ENCODE data around the gene NAMPT. TPM values are rescaled to one million over a fixed set of nuclear protein-coding genes. Genes with fewer than 3 reads are reported as not detected.

Gene NAMPT
- total and polyA plus RNA-seq, 9 of the 15 experiments (the other 6 are each of a cell fraction or from before 2014, with no cell fraction given): 41.1 to 160 (median 106) TPM

GRCh38 chr7:106283831-106284713 is 711 bp downstream of the NAMPT start (continued):
- TF ChIP-seq ZBTB26 (CRISPR knock-in tag; IDR thresholded peaks at IDR 0.05) (peak; percentile 63; the same call in 1 of the 2 replicates), FOXK1 (CRISPR knock-in tag; IDR thresholded peaks at IDR 0.05; ENCODE audit: borderline replicate concordance) (no peak), TCF7 (IDR thresholded peaks at IDR 0.05; ENCODE audit: borderline replicate concordance) (no peak), NFXL1 (CRISPR knock-in tag; IDR thresholded peaks at IDR 0.05) (no peak), POLR2AphosphoS2 (IDR thresholded peaks at IDR 0.05; ENCODE audit: low read length) (no peak), PHB2 (IDR thresholded peaks at IDR 0.05; ENCODE audit: low read depth) (0 out of 2 replicates have a peak, but pooled peaks have one; percentile 7), ZNF445 (CRISPR knock-in tag; IDR thresholded peaks at IDR 0.05; ENCODE audit: low read depth) (no peak), ZNF507 (tag; conservative IDR thresholded peaks at IDR 0.05) (no peak)
- TF ChIP-seq, protein P1, sequence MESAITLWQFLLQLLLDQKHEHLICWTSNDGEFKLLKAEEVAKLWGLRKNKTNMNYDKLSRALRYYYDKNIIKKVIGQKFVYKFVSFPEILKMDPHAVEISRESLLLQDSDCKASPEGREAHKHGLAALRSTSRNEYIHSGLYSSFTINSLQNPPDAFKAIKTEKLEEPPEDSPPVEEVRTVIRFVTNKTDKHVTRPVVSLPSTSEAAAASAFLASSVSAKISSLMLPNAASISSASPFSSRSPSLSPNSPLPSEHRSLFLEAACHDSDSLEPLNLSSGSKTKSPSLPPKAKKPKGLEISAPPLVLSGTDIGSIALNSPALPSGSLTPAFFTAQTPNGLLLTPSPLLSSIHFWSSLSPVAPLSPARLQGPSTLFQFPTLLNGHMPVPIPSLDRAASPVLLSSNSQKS (CRISPR knock-in tag; IDR thresholded peaks at IDR 0.05): no peak
- TF ChIP-seq, protein P2, sequence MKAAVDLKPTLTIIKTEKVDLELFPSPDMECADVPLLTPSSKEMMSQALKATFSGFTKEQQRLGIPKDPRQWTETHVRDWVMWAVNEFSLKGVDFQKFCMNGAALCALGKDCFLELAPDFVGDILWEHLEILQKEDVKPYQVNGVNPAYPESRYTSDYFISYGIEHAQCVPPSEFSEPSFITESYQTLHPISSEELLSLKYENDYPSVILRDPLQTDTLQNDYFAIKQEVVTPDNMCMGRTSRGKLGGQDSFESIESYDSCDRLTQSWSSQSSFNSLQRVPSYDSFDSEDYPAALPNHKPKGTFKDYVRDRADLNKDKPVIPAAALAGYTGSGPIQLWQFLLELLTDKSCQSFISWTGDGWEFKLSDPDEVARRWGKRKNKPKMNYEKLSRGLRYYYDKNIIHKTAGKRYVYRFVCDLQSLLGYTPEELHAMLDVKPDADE (conservative IDR thresholded peaks at IDR 0.05; ENCODE audit: control insufficient read depth, low read depth, low read length): 0 out of 2 replicates have a peak, but pooled peaks have one; percentile 55
- TF ChIP-seq, protein P3, sequence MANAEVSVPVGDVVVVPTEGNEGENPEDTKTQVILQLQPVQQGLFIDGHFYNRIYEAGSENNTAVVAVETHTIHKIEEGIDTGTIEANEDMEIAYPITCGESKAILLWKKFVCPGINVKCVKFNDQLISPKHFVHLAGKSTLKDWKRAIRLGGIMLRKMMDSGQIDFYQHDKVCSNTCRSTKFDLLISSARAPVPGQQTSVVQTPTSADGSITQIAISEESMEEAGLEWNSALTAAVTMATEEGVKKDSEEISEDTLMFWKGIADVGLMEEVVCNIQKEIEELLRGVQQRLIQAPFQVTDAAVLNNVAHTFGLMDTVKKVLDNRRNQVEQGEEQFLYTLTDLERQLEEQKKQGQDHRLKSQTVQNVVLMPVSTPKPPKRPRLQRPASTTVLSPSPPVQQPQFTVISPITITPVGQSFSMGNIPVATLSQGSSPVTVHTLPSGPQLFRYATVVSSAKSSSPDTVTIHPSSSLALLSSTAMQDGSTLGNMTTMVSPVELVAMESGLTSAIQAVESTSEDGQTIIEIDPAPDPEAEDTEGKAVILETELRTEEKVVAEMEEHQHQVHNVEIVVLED (CRISPR knock-in tag; IDR thresholded peaks at IDR 0.05): 0 out of 2 replicates have a peak, but pooled peaks have one; percentile 3

Measured in K562 (cell line).